HG02870 (cell line): ENCODE measurements around the gene WARS2.

Source experiments
- ATAC-seq: cut with Tn5 transposase; IDR thresholded peaks from one replicate; pipeline ENCODE4 v1.9.1; 2021; ENCODE audit warnings: mild to moderate bottlenecking, moderate library complexity; ENCODE audit not compliant: unreplicated experiment

WARS2 gene

DNA sequence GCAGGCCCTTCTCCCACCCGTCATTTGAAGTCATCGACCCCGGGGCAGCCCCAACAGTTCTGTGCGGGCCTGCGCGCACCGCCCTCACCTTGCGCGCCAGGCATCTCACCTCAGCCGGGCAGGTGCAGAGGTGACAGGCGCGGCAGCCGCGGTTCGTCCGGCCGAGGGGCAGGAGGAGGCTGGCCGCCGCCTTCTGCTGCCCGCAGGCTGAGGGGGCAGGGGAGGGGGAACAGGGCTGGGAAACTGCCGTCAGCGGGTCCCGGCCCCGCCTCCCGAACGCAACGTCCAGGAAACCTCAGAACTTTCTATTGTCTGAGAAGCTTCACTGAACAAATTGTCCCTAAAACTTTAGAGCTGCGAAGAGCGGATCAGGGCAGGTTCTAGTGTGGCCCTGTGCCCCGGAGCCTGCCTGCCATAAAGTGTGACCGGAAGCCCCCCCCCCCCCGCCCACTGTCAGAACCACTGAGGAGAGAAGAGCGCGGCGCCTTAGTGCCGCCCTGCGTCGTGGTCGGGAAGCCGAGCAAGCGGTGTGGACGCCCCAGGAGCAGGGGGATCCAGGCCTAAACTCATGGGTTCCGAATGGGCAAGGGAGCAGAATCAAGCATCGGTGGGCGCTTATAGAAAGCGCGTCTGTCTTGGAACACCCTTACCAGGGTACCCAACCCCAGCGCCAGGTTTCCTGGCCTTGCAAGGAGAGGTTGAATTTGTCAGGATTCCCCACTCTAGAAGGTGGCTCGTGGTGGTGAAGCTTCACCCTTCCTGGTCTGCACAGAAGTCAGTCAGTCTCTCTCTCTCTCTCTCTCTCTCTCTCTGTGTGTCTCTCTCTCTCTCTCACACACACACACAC is 139.0 kb downstream of the WARS2 start:
- no peak for ATAC-seq

DNA sequence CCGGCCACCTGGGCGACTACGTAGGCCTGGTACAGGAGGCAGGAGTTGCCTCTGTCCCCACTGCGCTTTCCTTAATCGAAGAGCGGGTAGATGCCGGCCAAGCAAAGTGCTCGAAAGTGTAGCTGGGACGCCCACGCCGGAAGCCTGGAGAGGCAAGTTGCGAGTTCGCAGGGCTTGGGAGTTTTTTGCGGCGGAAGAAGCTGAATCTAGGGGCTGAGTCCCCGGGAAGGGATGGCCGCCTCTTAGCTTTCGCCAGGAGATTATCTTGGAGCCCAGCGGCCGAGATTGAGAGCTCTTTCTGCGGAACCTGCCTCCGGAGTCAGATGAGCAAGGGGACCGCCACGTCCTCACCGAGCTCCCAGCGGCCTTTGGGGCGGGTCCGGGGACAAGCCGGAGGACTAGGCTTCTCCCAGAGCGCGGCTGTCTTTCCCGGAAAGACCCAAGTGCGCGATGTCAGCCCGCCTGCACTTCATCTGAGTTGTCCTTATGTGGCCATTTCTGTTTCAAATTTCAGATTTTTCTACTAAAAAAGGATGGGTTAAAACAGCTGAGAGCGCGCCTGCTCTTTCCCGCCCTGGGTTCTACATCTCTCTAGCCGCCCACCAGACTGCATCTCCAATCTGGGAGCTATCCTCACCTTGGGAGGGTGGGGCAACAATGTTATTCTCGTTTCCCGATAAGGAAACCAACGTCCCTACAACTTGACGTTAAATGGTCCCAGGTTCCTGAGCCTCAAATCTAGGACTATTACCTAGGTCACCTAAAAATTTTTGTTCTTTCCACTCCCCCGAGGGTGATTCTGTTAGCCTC is 139.9 kb downstream of the WARS2 start:
- no peak for ATAC-seq

DNA sequence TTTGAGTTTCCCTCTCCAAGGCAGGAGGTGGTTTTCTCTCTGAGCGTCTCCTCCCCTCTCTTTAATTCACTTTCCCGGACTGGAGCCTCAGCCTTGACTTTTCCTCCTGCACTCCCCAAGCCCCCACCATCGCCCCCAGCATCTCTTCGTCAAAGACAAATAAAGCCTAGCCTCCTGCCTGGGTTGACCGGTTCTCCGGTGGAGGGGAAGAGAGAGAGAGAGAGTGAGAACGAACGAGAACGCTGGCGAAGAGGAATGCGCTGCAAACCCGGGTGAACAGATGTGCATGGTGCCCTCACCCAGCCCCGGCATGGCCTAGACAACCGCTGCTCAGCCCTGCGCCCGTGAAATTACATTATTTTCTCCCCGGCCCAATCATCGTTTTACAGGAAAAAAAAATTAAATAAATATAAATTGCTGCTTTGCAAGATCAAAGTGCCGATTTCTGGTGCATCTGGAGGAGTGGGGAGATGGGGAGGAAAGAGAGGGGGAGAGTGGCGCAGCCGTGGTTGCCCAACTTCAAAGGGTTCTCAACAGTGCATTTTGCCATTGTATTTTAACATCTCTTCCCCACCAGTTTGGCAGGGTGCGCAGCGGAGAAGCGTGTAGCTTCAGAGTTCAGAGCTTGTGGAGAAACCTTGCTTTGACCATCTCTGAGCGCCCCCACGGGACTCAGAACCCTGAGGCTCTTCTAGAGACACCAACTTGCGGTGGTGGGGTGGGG is 140.9 kb downstream of the WARS2 start:
- no peak for ATAC-seq

DNA sequence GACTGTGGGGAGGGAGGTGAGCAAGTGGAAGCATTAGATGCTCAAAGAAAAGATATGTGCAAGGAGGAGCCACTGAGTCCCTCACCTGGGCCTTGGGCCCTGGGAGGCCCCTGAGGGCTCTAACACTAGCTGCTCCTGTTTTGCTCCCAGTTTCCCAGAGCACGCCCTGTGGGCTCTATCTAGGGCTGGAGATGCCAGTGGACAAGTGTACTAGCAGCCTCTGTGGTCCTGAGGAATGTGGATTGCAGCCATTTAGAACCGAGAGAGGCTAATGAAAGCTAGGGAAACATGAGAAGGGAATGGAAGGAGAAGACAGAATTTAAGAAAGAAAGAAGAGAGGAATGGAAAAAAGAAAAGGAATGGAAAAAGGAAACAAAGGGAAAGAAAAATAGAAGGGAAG is 142.3 kb downstream of the WARS2 start:
- ATAC-seq: no peak

DNA sequence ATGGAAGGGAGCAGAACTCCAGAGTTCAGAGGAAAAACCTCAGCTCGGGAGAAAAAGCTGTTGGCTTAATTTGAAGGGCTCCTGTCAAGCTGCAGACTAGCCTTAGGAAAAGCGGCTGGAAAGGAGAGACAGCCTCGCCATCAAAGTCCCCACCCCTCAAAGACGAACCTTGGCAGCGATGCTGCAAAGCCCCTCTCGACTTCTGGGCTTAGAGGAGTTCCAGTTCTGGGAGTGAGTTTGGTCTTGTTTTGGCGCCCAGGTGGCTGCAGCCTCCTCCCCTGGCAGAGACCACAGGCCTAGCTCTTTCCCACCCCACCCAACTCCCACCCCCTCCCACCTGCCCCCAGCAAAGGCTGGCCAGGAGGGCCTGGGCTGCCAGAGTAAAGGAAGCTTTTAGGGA is 143.2 kb downstream of the WARS2 start:
- ATAC-seq: no peak

DNA sequence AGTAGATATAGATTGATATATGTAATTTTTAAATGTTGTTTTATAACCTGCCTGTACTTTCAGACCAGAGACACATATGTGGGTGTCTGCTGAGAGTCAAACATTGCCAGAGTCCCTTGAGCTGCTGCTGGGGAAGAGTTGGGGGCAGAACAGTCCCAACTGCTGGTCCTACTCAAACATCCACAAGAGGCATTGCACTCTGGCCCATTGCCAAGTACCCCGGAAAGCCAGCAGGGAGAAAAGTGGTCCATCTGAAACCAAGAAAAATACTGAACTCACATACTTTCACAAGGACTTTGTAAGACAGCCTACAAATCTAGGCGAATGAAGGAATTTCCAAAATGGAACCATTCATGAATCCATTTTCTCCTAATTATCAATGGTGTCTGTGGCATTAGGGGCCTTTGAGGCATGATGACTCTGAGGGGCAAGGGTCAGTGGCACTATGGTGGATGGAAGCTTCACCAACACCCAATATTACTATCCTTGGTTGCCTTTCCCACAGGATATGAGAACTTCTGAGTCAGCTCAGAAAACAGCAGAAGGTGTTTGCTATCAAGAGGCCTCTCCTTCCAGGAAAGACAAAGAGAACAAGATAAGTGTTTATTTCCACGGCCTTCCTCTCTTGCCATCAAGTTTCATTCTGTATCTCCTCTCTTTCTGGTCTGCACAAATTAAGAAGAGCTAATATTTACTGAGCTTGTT is 145.0 kb downstream of the WARS2 start:
- ATAC-seq: no peak

DNA sequence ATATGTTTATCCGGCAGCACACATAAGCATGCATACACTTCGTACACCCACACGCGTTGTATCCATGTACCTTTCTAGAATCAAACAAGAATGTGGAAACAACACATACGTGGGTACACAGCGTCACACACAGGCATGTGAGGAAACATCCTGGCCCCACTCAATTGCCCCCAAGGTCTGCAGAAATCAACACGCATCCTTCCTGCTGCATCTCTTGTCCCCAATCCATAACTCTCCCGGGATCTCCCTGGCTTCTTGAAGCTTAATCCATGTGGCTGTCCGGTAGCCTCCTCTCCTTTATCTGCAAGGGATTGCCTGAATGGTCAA is 146.8 kb downstream of the WARS2 start:
- ATAC-seq: no peak

DNA sequence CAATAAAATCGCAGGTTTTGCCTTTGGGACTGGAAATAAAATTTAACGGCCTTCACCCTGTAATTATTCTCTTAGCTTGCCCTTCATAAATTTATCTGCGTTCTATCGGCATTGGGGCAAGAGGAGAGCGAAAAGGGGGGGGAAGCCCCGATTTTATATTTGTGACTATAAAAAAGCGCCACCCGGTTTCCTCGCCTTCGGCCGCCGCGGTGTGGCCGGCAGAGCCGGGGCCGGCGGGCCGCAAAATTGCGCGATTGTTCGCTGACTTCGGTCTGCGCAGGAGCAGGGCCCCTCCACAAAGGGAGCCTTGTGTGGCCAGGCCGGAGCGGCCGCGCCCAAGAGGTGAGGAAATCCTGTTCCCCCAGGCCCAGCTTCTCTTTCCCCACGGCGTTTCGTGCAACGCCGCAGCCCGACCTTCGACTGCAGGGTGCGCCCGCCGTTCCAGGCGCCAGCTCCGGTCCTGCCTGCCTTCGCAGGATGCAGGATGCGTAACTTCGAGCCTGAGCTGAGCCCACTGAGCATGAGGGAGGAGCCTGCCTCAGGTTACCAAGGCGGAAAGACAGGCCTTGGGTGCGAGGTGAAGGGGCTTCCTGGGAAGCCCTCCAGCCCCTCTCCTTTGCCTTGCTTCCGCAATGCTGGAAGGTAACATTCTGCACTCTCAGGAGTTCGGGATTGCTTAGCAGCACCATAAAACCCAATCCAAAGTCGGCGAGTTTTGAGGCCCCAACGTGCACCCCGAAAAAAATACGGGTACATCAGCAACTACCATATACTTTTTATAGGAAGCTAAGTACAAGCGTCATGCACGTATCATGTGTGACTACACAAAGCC is 147.4 kb downstream of the WARS2 start:
- ATAC-seq: no peak

DNA sequence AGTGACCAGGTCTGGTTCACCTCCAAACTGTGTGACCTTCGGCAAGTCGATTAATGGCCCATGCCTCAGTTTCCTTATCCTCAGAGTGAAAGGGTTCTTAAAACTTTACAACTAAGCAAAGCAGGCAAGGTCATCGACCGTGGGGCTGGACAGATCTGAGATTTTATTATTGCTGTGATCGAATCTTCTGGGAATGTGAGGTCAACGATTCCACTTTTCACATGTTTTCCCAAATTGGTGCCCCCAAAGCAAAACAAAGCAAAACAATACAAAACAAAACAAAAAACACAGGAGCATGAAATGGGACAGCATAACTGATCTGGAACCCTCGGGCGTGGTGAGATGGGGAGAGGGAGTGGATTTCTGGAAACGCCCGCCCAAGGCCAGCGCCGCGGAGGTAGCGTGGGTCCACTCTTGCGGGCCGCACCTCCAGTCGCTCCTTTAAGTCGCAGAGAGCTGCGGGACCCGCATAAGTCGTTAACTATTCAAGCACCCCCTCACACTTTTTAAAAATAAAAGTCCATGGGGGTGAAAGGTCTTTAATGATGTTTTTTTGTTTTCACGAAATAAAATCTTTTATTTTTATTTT is 148.1 kb downstream of the WARS2 start:
- no peak for ATAC-seq

DNA sequence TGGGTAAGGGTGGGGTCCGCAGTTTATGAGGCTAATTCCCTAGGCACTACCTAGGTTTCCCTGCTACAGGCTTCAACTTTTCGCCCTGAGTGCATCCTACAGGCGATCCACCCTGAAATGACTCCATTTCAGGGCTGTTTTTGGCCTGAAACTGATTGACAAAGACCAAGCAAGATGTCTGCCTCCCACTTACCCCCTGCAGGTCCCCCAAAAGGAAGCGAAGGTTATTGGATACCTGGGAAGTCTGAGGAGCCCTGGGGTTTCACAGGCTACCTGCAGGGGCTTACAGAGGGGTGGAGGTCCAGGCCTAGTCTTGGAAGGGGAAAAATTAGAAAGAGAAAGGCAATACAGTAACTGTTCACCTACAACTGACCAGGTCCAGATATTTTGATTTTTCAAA is 149.0 kb downstream of the WARS2 start:
- no peak for ATAC-seq

DNA sequence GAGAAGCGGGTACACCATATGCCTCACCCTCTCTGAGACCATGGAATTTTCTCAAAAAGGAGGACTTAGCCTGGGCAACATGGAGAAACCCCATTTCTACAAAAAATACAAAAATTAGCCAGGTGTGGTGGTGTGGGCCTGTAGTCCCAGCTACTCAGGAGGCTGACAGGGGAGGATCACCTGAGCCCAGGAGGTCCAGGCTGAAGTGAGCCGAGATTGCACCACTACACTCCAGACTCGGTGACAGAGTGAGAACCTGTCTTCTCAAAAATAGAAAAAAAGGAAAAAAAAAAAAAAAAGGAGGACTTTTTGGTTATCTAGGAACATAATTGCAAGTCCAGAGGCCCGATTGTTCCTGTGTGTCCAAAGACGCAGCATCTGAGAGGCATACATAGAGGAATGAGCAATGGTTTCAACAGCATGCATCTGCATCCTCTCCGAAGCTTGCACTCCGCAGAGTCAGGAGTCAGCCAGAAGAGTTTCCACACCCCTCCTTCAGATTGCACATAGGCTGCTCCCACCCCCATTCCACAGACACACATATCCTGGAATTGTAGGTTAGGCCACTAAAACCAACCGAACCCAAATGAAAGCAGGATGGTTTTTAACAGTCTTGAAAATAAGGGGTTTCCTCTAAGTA is 149.8 kb downstream of the WARS2 start:
- ATAC-seq: no peak

DNA sequence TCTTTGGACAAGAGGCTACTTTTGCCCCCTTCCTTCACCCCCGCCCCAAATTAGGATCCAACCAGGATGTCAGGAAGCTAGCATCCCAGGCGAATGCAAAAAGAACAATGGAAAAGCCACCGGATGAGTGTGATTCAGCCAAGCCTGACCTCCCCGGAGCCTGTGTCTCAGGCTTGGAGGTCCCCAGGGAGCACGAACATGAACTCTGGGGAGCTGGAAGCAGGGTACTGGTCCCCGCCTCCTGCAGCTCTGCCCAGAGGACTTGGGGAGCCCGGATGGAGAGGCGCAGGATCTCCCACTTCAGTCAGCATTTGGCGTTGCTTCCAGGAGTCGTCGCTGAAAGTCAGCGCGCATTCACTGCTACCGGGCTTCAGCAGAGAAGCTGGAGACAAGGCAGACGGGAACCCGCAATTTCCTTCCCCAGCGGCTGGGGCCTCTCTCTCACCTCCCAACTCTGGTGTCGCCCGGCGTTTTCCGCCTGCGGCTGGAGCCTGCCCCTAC is 150.5 kb downstream of the WARS2 start:
- no peak for ATAC-seq

DNA sequence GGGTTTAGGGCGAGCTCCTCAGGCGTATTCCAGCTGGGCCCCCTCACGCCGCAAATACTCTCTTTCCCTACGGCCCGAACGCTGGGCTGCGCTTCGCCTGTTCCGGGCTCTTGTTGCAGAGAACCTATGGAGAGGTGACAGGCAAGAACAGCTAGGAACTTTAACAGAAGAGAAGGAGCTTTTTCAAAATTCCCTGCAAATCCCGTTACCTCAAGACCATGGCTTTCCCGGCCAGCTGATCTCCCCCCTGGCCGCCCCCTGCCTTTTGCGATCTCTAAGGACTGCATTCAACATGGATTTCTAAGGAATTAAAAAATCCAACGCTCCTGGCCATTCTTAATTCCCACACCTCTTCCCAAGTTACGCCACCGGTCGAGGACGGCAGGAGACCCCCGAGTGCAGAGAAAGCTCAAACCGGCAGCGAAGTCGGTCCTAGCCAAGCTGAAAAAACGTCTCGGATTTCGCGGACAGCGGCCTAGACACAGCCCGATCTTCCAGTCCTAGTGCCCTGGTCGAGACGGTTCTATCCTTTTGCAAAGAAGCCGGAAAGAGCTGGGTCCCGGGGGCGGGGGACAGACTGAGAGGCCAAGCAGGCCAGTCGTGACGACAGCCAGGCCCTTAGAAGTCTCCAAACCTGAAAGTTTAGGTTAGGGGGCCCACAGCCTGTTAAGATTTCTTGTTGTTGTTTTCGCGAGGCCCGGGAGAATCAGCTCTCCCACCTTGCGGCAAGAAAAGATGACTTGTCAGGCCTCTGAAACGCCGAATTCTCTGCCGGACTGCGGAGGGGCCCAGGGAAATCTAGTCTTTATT is 151.2 kb downstream of the WARS2 start:
- ATAC-seq: no peak

DNA sequence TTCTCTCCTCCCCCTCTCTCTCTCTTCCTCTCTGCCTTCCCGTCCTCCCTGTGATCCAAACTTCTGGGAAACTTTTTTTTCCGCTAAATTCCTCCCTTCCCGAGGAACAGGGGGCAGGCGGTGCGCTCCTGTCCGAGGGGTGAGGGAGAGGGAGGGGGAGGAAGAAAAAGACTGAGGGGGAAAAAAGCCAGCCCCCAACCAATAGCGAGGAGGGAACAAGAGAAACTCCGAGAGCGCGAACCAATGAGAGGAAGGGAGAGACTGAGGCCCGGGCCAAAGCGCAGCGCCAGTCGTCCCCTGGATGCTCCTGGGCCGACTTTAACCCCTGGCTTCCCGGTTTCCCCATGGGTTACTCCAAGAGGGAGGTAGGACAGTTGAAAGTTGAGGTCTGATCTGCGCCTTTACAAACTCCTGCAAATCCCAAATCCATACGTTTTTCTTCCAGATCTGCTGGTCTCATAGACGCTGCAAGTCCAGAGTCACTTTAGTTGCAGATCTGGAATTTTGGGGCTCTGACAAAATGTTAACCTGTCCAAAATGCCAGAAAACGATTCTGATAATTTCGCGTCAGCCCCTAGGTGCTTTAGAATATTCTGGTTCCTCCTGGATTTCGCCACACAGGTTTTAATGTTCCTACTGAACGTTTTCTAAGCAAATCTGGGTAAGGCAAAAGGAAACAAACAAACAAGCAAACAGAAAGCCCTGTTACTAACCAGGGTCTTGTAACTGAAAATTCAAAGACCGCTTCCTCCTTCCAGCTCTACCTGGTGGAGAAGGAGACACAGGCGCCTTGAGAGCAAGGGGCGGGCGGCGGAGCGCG is 152.1 kb downstream of the WARS2 start, which contains the start of gene TBX15:
TBX15 (minus strand) TSS at position 158 of the 820 bp plus-strand sequence. CDS start 548 bp downstream, outside the sequence.
- ATAC-seq: no peak

DNA sequence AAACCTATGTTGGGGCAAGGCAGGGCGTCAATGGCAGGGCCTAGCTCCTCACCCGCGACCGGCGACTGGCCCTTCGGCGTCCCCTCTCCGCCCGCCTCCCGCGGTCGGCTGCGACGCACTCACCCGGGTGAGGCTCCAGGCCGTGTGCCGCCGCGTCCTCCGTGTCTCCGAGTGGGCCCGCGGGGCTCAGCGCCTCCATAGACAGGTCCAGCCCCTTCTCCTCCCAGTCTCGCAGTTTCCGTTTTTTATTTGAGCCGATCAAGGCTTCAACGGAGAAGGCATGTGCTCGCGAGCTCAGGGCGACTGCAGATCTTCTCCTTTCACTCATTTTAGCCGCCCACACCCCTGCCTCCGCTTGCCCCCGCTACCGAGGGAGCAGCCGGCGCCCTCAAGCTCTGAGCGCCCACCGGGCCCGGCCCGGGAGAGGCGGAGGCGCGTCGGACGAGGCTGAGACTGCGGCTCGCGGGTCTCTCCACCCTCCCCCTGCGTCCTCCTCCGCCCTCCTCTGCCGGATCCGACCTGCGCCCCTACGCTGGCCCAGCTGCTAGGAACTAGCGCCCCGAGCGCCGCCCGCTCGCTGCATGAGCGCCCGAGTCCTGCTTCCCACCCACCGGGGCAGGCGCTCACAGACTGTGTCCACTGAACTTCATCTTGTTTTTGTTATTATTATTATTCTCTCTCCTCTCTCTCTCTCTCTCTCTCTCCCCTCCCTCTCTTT is 152.8 kb downstream of the WARS2 start:
- no peak for ATAC-seq

DNA sequence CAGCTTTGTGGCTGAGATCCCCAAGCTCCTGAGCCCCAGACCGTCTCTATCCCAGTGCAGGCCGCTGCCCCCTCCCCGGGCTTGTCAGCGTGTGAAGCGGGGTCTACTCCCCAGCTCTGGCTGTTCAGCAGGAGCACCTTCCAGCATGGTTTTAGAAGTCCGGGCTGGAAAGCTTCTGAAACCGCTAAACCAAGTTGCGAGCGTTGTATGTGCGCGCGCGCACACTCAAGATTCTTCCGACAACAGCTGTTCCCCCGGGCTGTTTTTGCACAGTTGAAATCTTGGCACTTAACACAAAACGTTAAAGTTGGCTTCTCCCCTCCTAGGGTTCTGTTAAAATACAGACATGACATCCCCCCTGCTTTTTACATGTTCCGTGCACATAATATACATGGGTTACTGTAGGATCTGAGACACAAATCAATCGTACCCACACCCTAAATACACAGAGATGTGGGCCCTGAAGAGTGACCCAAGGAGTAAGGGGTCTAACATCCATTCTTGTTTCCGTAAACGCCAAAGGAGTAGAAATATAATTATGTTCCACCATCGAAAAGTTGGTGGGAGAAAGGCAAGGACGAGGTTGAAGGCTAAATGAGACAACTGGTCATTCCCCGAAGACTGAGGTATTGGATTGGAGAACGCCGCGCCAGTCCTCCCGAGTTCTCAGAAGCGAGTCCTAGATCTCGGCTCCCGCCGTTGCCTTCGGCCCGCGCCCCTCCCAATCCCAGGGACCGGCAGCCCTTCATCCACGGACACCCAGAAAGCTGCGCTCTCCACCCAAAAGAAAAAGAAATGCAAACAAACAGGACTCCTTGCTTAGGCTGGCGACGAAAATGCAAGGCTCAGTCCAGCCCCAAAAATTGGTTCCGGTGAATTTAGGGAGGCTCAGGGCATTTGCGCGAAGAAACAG is 153.6 kb downstream of the WARS2 start:
- ATAC-seq: no peak
